ENCODE data around the gene XKR8.

DNA sequence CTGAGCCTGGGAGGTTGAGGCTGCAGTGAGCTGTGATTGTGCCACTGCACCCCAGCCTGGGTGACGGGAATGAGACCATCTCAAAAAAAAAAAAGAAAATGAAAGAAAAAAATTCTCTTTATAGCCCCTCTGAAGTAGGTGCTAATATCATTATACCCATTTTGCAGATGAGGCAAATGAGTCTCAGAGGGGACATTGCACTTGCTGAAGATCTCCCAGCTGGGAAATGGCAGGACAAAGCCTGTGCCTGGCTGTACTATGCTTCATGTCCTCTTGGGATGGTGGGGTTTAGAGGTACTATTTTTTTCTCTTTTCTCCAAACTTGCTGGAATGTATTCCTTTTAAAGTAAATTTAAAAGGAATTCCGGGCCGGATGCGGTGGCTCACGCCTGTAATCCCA is 23.4 kb upstream of the XKR8 start:
- TF ChIP-seq CTCF (conservative IDR thresholded peaks at IDR 0.05; ENCODE audit: low read length) (no peak), EZH2phosphoT487 (IDR thresholded peaks at IDR 0.05; ENCODE audit: borderline replicate concordance, low read depth, low read length) (no peak)
